DND-41 (cell line): ENCODE results near the gene APBA3.

Source experiments
- ATAC-seq: fragments of 200-7000 bp; cut with Tn5 transposase; 3 replicates; pipeline ENCODE4 v1.9.1; 2021; ENCODE audit warnings: low read depth; ENCODE audit not compliant: insufficient read depth
- DNase-seq: peaks from one replicate; pipeline ENCODE4 v3.0.0-alpha.2; 2020
- H2AFZ ChIP-seq: 2 replicates; pipeline ENCODE4 v1.6.0; 2012; ENCODE audit warnings: low read depth, low read length
- H3K27ac ChIP-seq: 2 replicates; pipeline ENCODE4 v1.5.1; 2012; ENCODE audit warnings: low read length, inconsistent platforms
- H3K27me3 ChIP-seq: fragments of 200-600 bp; sonication (generic); 2 replicates; pipeline ENCODE4 v1.6.0; 2012; ENCODE audit warnings: low read length, mild to moderate bottlenecking, inconsistent platforms; ENCODE audit not compliant: insufficient read depth, poor library complexity
- H3K36me3 ChIP-seq: 2 replicates; pipeline ENCODE4 v1.5.1; 2012; ENCODE audit warnings: low read length, inconsistent platforms; ENCODE audit not compliant: insufficient read depth
- H3K4me1 ChIP-seq: 2 replicates; pipeline ENCODE4 v1.5.1; 2012; ENCODE audit warnings: mild to moderate bottlenecking, low read length; ENCODE audit not compliant: insufficient read depth
- H3K4me2 ChIP-seq: 2 replicates; pipeline ENCODE4 v1.6.0; 2012; ENCODE audit warnings: mild to moderate bottlenecking, moderate library complexity, low read length, inconsistent platforms; ENCODE audit not compliant: insufficient read depth
- H3K4me3 ChIP-seq, 2 experiments: fragments of 200-600 bp in 1 of 2; shearing (Covaris generic) in 1 of 2; 2 replicates each; pipeline ENCODE4 v1.5.1; 2012 to 2016; ENCODE audit warnings: inconsistent platforms in 2 of 2, low read length in 2 of 2, mild to moderate bottlenecking in 2 of 2, low read depth in 1 of 2, moderate library complexity in 1 of 2
- H3K79me2 ChIP-seq: 2 replicates; pipeline ENCODE4 v1.6.0; 2012; ENCODE audit warnings: low read length, inconsistent platforms; ENCODE audit not compliant: insufficient read depth
- H3K9ac ChIP-seq: 2 replicates; pipeline ENCODE4 v1.6.0; 2012; ENCODE audit warnings: low read depth, mild to moderate bottlenecking, inconsistent platforms, low read length, moderate library complexity
- H3K9me3 ChIP-seq: 2 replicates; pipeline ENCODE4 v1.5.1; 2012; ENCODE audit warnings: low read length, moderate library complexity, mild to moderate bottlenecking, inconsistent platforms; ENCODE audit not compliant: insufficient read depth, severe bottlenecking
- H4K20me1 ChIP-seq: 2 replicates; pipeline ENCODE4 v1.6.0; 2012; ENCODE audit warnings: low read length; ENCODE audit not compliant: insufficient read depth
- CTCF ChIP-seq: IDR thresholded peaks from 2 replicates; pipeline ENCODE4 v1.5.1; 2012; ENCODE audit warnings: borderline replicate concordance, low read length, moderate library complexity, mild to moderate bottlenecking; ENCODE audit not compliant: poor library complexity, severe bottlenecking; ENCODE audit errors: extremely low read depth
- EZH2 ChIP-seq: IDR thresholded peaks from 3 replicates; pipeline ENCODE4 v1.6.1; 2012; ENCODE audit warnings: borderline replicate concordance, low read depth, mild to moderate bottlenecking, moderate library complexity, low read length, inconsistent platforms; ENCODE audit not compliant: severe bottlenecking

APBA3 gene

GRCh38 chr19:3805859-3806258 is 44.4 kb upstream of the APBA3 start:
- no peak overlapping the region for H2AFZ ChIP-seq
- H3K27ac ChIP-seq: no peak overlapping the region
- H3K9ac ChIP-seq: no peak overlapping the region
- no peaks in the 10 kb centered on the region for H3K9me3 ChIP-seq
- no peaks in the 10 kb centered on the region for H3K27me3 ChIP-seq
- H3K4me3 ChIP-seq: no peak overlapping the region
- H3K4me2 ChIP-seq: no peak overlapping the region
- 0 out of 2 replicates have a peak, but pooled peaks cover 4% of the 10 kb centered on the region for H3K4me1 ChIP-seq
- no peak for ATAC-seq
- TF ChIP-seq CTCF (no peak), EZH2 (no peak)
- H3K36me3 ChIP-seq: no peaks in the 10 kb centered on the region
- no peak for DNase-seq
- no peaks in the 10 kb centered on the region for H3K79me2 ChIP-seq
- no peaks in the 10 kb centered on the region for H4K20me1 ChIP-seq

GRCh38 chr19:3804429-3804828 is 42.9 kb upstream of the APBA3 start:
- H3K4me1 ChIP-seq: 0 out of 2 replicates have a peak, but pooled peaks cover 4% of the 10 kb centered on the region
- H3K27ac ChIP-seq: no peak overlapping the region
- H3K9me3 ChIP-seq: no peaks in the 10 kb centered on the region
- DNase-seq (no peak), ATAC-seq (no peak)
- H3K27me3 ChIP-seq: no peaks in the 10 kb centered on the region
- H4K20me1 ChIP-seq: no peaks in the 10 kb centered on the region
- H2AFZ ChIP-seq: no peak overlapping the region
- H3K9ac ChIP-seq: no peak overlapping the region
- H3K4me2 ChIP-seq: no peak overlapping the region
- no peaks in the 10 kb centered on the region for H3K79me2 ChIP-seq
- H3K4me3 ChIP-seq: no peak overlapping the region
- H3K36me3 ChIP-seq: no peaks in the 10 kb centered on the region
- TF ChIP-seq EZH2 (no peak), CTCF (no peak)

- H3K4me3 ChIP-seq: no peak overlapping the region
- no peaks in the 10 kb centered on the region for H3K36me3 ChIP-seq
- ATAC-seq (no peak), DNase-seq (no peak)
- no peak overlapping the region for H3K4me2 ChIP-seq
- no peaks in the 10 kb centered on the region for H3K79me2 ChIP-seq
- no peaks in the 10 kb centered on the region for H4K20me1 ChIP-seq
- H3K9ac ChIP-seq: no peak overlapping the region
- H3K4me1 ChIP-seq: peaks cover 7% of the 10 kb centered on the region; the same call in 1 of the 2 replicates
- no peak overlapping the region for H3K27ac ChIP-seq
- no peaks in the 10 kb centered on the region for H3K27me3 ChIP-seq
- H2AFZ ChIP-seq: no peak overlapping the region
- no peaks in the 10 kb centered on the region for H3K9me3 ChIP-seq
- TF ChIP-seq CTCF (no peak), EZH2 (no peak)
Observed at GRCh38 chr19:3803986-3804385, 42.5 kb upstream of the APBA3 start.
